DMS53 (cell line): ENCODE measurements around the gene GNAS.
"Not testable (repeated sequence)": the region's sequence is repeated elsewhere in the genome, so short reads cannot be mapped to it uniquely, and the experiment has no call there.

Source experiments
- DNase-seq: peaks from one replicate; lab custom pipeline; 2025; lab: John Stamatoyannopoulos, UW

The GNAS gene

DNA sequence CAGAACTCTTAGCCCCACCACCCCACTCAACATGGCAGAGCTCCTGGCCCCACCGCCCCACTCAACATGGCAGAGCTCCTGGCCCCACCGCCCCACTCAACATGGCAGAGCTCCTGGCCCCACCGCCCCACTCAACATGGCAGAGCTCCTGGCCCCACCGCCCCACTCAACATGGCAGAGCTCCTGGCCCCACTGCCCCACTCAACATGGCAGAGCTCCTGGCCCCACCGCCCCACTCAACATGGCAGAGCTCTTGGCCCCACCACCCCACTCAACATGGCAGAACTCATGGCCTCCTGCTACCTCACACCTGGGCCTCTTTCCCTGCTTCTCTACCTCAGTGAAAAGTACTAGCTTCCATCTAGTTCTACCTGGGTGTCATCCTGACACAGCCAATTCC is 23.7 kb upstream of the GNAS start:
- DNase-seq: not testable (repeated sequence)

DNA sequence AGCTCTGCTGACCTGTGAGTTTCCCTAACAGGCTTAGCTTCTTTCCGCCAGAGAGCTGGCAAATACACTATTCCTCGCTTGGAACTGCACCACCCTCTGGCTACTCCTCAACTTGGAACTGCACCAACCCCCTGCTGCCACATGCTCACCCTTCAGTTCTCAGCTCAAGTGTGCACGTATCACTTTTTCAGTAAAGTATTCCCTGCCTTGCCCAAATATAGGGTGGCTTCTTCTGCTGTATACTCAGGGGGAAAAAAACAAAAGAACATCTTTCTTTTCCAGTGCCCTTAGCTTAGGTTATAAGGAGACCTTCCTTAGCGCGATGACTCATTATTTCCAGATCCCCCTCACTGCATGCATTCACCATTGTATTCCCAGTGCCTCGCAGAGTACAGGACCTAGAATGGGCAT is 23.0 kb upstream of the GNAS start:
- no peak for DNase-seq

DNA sequence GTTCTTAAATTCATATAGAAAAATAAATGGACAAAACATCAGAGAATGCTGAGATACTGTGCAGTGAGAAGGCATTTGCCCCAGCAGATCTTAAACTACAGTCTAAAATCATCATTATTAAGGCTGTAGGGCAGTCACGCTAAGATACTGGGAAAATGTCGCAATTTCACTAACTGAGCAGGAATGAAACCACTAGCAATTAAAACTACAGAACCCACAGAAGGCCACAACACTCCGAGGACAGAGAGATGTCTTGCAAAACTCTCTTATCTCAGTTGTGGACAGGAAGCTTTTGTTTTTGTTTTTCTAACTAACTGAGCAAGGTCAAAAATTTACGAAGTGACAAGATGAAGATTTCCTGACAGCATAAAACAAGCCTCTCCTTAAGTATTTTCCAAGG is 20.1 kb upstream of the GNAS start:
- DNase-seq: no peak

- no peak for DNase-seq
Observed at GRCh38 chr20:58833921-58834320, 18.6 kb upstream of the GNAS start.

DNA sequence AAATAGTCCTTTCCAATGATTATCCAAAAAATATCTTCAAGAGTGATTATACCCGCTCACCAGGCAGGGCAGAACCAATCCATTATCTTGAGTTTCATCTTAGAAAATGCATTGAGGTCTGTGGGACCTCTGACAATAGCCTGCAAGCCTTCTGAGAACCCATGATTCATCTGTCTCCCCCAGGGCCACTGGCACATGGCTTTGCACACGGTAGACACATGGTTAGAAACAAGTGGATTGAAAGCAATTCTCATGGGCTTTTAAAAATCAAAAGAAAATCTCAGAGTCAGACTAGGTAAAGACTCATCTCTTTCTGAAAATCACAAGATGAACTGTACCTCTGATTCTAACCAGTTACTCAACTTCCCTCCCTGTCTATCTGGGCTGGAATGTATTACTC is 17.3 kb upstream of the GNAS start:
- DNase-seq: no peak

DNA sequence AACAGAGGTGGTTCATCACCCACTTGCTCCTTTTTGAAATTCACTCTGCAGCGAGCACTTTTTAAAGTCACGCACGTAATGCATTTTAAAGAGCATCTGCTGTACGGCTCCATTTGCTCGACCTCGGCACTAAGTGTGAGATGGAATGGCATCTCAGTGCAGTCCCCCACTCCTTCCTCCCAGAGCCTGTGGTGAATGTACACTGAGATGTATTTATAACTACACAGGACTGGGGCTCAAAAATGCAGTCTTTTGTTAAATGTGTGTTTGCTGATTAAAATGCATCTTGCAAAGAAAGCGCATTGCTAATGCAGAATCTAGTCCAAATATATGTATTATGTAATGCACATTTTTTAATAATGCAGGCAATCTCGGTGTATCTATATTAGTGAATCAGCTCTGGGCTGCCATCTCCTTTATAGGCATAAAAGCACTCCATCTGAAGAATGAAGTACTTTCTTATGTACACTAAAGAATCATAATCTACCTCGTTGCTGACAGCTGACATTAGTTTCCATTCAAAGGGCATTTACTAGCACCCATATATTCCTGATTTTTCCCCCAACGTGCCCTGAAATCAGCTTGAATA is 15.8 kb upstream of the GNAS start:
- DNase-seq: no peak

GRCh38 chr20:58837717-58838116 is 14.8 kb upstream of the GNAS start:
- no peak for DNase-seq

DNA sequence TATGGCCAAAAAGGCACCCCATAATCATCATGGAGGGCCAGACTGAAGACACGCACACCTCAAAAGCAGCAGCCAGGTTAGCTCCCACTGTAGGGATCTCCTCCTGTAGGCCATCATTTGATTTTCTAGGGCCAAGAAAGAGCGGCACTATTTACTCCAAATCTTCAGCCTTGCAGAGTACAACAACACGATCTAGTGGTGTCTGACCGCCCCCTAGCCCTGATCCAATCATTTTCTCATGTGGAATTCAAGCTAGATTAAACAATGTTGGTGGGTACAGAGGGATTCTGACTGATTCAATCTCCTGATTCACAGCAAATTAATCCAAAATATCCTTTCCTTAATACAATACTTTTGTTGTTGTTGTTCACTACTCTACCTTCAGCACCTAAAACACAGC is 14.3 kb upstream of the GNAS start:
- DNase-seq: no peak

- DNase-seq: no peak
Observed at GRCh38 chr20:58839474-58839874, 13.0 kb upstream of the GNAS start.

DNA sequence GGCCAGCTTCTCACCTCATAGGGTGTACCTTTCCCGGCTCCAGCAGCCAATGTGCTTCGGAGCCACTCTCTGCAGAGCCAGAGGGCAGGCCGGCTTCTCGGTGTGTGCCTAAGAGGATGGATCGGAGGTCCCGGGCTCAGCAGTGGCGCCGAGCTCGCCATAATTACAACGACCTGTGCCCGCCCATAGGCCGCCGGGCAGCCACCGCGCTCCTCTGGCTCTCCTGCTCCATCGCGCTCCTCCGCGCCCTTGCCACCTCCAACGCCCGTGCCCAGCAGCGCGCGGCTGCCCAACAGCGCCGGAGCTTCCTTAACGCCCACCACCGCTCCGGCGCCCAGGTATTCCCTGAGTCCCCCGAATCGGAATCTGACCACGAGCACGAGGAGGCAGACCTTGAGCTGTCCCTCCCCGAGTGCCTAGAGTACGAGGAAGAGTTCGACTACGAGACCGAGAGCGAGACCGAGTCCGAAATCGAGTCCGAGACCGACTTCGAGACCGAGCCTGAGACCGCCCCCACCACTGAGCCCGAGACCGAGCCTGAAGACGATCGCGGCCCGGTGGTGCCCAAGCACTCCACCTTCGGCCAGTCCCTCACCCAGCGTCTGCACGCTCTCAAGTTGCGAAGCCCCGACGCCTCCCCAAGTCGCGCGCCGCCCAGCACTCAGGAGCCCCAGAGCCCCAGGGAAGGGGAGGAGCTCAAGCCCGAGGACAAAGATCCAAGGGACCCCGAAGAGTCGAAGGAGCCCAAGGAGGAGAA is 12.3 kb upstream of the GNAS start:
- no peak for DNase-seq

GRCh38 chr20:58840816-58841538 is 11.5 kb upstream of the GNAS start:
- DNase-seq: no peak

GRCh38 chr20:58841539-58842264 is 10.8 kb upstream of the GNAS start:
- no peak for DNase-seq

GRCh38 chr20:58842276-58842675 is 10.2 kb upstream of the GNAS start:
- DNase-seq: no peak

DNA sequence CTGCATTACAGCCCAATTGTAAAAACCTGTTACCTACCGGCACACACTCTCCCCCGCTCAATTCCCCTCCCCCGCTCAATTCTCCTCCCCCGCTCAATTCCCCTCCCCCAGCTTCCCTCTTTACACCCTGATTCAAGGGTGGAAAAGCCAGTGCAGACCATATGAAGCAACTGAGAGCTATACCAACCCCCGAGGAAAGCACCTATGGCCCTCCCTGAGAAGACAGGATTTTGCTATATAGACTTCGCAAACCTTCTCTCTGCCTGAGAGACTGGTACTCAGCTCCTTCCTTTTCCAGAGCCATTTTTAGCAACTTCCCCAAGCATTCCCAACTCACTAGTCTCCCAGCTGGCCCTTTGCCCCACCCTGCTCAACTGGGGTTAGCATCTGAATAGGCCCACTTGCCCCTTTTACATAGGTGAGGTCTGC is 9.4 kb upstream of the GNAS start:
- DNase-seq: no peak

DNA sequence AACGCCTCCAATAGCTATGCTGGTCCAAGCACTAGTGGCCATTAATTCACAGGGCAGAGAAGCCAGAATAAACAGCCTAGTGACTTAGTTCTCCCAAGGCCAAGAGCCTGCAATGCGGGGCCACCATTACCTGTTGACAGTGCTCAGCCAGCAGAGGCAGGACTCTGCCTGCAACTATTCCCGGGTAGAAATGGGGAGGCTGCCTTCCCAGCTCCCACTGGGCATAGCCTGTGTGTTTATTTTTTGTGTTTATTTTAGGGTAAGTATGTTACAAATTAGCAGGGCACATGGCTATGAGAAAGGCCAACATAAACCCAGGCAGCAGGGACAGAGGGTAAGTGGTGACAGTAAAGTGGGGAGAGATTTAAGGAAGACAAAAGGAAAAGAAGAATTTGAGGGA is 6.8 kb upstream of the GNAS start:
- DNase-seq: no peak

- DNase-seq: no peak
Observed at GRCh38 chr20:58847463-58847862, 5.1 kb upstream of the GNAS start.

DNA sequence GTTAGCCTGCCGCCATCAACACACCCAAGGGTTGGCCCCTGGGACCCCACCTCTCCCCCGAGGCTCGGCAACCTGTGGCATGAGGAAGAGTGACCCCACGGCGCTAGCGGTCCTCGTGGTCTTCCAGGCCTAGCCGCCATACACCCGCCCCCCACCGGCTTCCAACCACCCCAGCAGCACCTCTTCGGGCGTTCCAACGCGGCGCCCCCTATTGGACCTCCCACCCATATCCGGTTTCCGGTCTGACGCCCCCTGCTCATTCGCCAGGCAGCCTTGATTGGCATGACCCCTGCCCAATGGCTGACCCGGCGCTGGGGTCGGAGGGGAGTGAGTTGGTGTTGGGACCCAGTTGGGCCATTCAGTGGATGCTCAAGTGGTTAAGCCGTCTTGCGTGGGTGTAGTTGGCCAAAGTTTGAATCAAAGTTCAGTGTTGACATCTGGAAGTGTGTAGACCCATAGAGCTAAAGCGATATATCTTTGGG is 1.8 kb upstream of the GNAS start, which contains the start of gene GNAS-AS1:
Gene GNAS-AS1, minus strand, starts transcription at position 210 of the 482 bp plus-strand sequence.
- DNase-seq: no peak

- DNase-seq: no peak
Observed at GRCh38 chr20:58851221-58851968, 1.1 kb upstream of the GNAS start.

GRCh38 chr20:58851969-58852458 is 502 bp upstream of the GNAS start:
- no peak for DNase-seq

- DNase-seq: no peak
Observed at GRCh38 chr20:58853466-58853865, 950 bp downstream of the GNAS start.

- DNase-seq: no peak
Observed at GRCh38 chr20:58853976-58854637, 1.6 kb downstream of the GNAS start.
